ENCODE results near the gene GLI3. TPM values are rescaled to one million over a fixed set of nuclear protein-coding genes. Genes with fewer than 3 reads are reported as not detected.

Gene GLI3
- total and polyA plus RNA-seq, 2 of the 8 experiments (the other 6 are each of a cell fraction or from before 2014, with no cell fraction given): 8.0 to 31.1 TPM

GRCh38 chr7:41954976-41955375 is 282.0 kb downstream of the GLI3 start (continued):
- TF ChIP-seq CHD7 (IDR thresholded peaks at IDR 0.05; ENCODE audit: insufficient replicate concordance, low read length) (no peak), SP2 (IDR thresholded peaks at IDR 0.05; ENCODE audit: low read length) (no peak), KDM1A (IDR thresholded peaks at IDR 0.05; ENCODE audit: borderline replicate concordance, low read length) (no peak), TCF12 (IDR thresholded peaks at IDR 0.05; ENCODE audit: low read depth, low read length) (no peak), BRCA1 (IDR thresholded peaks at IDR 0.05; ENCODE audit: low read depth, low read length) (no peak), ASH2L (IDR thresholded peaks at IDR 0.05; ENCODE audit: low read length) (no peak), GTF2F1 (IDR thresholded peaks at IDR 0.05; ENCODE audit: borderline replicate concordance, low read depth, low read length) (no peak), POLR2A (IDR thresholded peaks at IDR 0.05; ENCODE audit: control extremely low read depth in 1 of 2, low read depth in 2 of 2, low read length in 2 of 2) (no peak), CHD1 (IDR thresholded peaks at IDR 0.05; ENCODE audit: low read depth, low read length) (no peak), NANOG (IDR thresholded peaks at IDR 0.05; ENCODE audit: insufficient read depth, low read depth, low read length, poor library complexity, severe bottlenecking) (no peak), YY1 (IDR thresholded peaks at IDR 0.05; ENCODE audit: low read depth, low read length) (no peak)
